HEK293 (cell line): ENCODE data around the gene TRAK1.

Source experiments
- GLI2 ChIP-seq: fragments of 450-650 bp; formaldehyde crosslinking; IDR thresholded peaks from 2 replicates; pipeline ENCODE4; 2017; ENCODE audit warnings: missing biosample characterization, missing genetic modification characterization, low read depth, borderline replicate concordance
- ZBTB21 ChIP-seq: fragments of 450-650 bp; formaldehyde crosslinking; IDR thresholded peaks from 2 replicates; pipeline ENCODE4 v1.5.1; 2017; ENCODE audit warnings: missing biosample characterization, missing genetic modification characterization
- ZNF404 ChIP-seq: fragments of 450-650 bp; formaldehyde crosslinking; IDR thresholded peaks from 2 replicates; pipeline ENCODE4 v1.5.1; 2017; ENCODE audit warnings: missing biosample characterization, missing genetic modification characterization
- ZNF707 ChIP-seq: fragments of 450-650 bp; formaldehyde crosslinking; IDR thresholded peaks from 2 replicates; pipeline ENCODE4 v1.5.1; 2016; ENCODE audit warnings: missing biosample characterization, missing genetic modification characterization
- TF ChIP-seq, protein P1 (sequence below): fragments of 450-650 bp; formaldehyde crosslinking; IDR thresholded peaks from 2 replicates; pipeline ENCODE4 v1.5.1; 2016; ENCODE audit warnings: missing biosample characterization, missing genetic modification characterization
- TF ChIP-seq, protein P2 (sequence below): sonication (generic); formaldehyde crosslinking; IDR thresholded peaks from 2 replicates; pipeline ENCODE4 v1.8.1; 2022; ENCODE audit warnings: mild to moderate bottlenecking, moderate library complexity, missing genetic modification reagents
- TF ChIP-seq, protein P3 (sequence below): fragments of 450-650 bp; formaldehyde crosslinking; IDR thresholded peaks from 2 replicates; pipeline ENCODE4 v1.5.1; 2016; ENCODE audit warnings: missing biosample characterization, missing genetic modification characterization

DNA sequence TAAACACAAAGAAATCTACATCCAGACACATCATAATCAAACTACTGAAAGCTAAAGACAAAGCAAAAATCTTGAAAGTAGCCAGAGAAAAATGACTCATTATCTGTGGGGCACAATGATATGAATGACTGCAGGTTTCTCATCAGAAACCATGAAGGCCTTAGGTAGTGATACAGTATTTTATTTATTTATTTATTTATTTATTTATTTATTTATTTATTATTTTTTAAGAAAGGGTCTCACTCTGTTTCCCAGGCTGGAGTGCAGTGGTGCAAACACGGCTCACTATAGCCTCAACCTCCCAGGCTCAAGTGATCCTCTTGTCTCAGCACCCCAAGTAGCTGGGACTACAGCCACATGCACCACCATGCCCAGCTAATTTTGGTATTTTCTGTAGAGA is 159.6 kb downstream of the TRAK1 start:
- TF ChIP-seq, protein P1, sequence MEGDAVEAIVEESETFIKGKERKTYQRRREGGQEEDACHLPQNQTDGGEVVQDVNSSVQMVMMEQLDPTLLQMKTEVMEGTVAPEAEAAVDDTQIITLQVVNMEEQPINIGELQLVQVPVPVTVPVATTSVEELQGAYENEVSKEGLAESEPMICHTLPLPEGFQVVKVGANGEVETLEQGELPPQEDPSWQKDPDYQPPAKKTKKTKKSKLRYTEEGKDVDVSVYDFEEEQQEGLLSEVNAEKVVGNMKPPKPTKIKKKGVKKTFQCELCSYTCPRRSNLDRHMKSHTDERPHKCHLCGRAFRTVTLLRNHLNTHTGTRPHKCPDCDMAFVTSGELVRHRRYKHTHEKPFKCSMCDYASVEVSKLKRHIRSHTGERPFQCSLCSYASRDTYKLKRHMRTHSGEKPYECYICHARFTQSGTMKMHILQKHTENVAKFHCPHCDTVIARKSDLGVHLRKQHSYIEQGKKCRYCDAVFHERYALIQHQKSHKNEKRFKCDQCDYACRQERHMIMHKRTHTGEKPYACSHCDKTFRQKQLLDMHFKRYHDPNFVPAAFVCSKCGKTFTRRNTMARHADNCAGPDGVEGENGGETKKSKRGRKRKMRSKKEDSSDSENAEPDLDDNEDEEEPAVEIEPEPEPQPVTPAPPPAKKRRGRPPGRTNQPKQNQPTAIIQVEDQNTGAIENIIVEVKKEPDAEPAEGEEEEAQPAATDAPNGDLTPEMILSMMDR: no peak
- TF ChIP-seq ZBTB21 (tag by site-specific recombination): no peak
- TF ChIP-seq ZNF404 (tag by site-specific recombination): no peak
- TF ChIP-seq, protein P2, sequence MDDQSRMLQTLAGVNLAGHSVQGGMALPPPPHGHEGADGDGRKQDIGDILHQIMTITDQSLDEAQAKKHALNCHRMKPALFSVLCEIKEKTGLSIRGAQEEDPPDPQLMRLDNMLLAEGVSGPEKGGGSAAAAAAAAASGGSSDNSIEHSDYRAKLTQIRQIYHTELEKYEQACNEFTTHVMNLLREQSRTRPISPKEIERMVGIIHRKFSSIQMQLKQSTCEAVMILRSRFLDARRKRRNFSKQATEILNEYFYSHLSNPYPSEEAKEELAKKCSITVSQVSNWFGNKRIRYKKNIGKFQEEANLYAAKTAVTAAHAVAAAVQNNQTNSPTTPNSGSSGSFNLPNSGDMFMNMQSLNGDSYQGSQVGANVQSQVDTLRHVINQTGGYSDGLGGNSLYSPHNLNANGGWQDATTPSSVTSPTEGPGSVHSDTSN (CRISPR knock-in tag): no peak
- no peak for TF ChIP-seq ZNF707 (tag by site-specific recombination)
- TF ChIP-seq GLI2: no peak; the same call in 1 of the 2 replicates
- TF ChIP-seq, protein P3, sequence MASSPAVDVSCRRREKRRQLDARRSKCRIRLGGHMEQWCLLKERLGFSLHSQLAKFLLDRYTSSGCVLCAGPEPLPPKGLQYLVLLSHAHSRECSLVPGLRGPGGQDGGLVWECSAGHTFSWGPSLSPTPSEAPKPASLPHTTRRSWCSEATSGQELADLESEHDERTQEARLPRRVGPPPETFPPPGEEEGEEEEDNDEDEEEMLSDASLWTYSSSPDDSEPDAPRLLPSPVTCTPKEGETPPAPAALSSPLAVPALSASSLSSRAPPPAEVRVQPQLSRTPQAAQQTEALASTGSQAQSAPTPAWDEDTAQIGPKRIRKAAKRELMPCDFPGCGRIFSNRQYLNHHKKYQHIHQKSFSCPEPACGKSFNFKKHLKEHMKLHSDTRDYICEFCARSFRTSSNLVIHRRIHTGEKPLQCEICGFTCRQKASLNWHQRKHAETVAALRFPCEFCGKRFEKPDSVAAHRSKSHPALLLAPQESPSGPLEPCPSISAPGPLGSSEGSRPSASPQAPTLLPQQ (tag by site-specific recombination): no peak
